ENCODE results near the gene RABGEF1.
"Not testable (repeated sequence)": the region's sequence is repeated elsewhere in the genome, so short reads cannot be mapped to it uniquely, and the experiment has no call there.

The RABGEF1 gene

GRCh38 chr7:66840316-66840715 is 99.8 kb downstream of the RABGEF1 start:
- TF ChIP-seq CTCF (IDR thresholded peaks at IDR 0.05; ENCODE audit: control insufficient read depth, insufficient read depth, low read depth, low read length, missing control alignments), result no peak
- DNase-seq (ENCODE audit: low read depth), result no peak
- H3K4me3 ChIP-seq (ENCODE audit: control insufficient read depth, low read depth, low read length), result no peak overlapping the region

GRCh38 chr7:66841898-66842297 is 101.4 kb downstream of the RABGEF1 start:
- DNase-seq (ENCODE audit: low read depth), result no peak
- TF ChIP-seq CTCF (IDR thresholded peaks at IDR 0.05; ENCODE audit: control insufficient read depth, insufficient read depth, low read depth, low read length, missing control alignments), result no peak
- H3K4me3 ChIP-seq (ENCODE audit: control insufficient read depth, low read depth, low read length), result no peak overlapping the region

GRCh38 chr7:66843492-66843891 is 103.0 kb downstream of the RABGEF1 start:
- H3K4me3 ChIP-seq (ENCODE audit: control insufficient read depth, low read depth, low read length); DNase-seq (ENCODE audit: low read depth): not testable (repeated sequence)

- DNase-seq (ENCODE audit: low read depth), result peak; percentile 90
- TF ChIP-seq CTCF (IDR thresholded peaks at IDR 0.05; ENCODE audit: control insufficient read depth, insufficient read depth, low read depth, low read length, missing control alignments), result peak; percentile 23
- H3K4me3 ChIP-seq (ENCODE audit: control insufficient read depth, low read depth, low read length), result peak overlapping the region; percentile 61
These were observed 104.2 kb downstream of the RABGEF1 start for GRCh38 chr7:66844552-66845378.

GRCh38 chr7:66845379-66846095 is 105.0 kb downstream of the RABGEF1 start:
- peak overlapping the region; percentile 61 for H3K4me3 ChIP-seq (ENCODE audit: control insufficient read depth, low read depth, low read length)
- no peak for DNase-seq (ENCODE audit: low read depth)
- no peak for TF ChIP-seq CTCF (IDR thresholded peaks at IDR 0.05; ENCODE audit: control insufficient read depth, insufficient read depth, low read depth, low read length, missing control alignments)

GRCh38 chr7:66846096-66846445 is 105.5 kb downstream of the RABGEF1 start:
- not testable (repeated sequence) for H3K4me3 ChIP-seq (ENCODE audit: control insufficient read depth, low read depth, low read length)

GRCh38 chr7:66847523-66847855 is 107.0 kb downstream of the RABGEF1 start:
- H3K4me3 ChIP-seq (ENCODE audit: control insufficient read depth, low read depth, low read length); DNase-seq (ENCODE audit: low read depth): not testable (repeated sequence)

More at GRCh38 chr7:66846096-66846445, 105.5 kb downstream of the RABGEF1 start:
- DNase-seq (ENCODE audit: low read depth), result not testable (repeated sequence)

GRCh38 chr7:66847879-66848790 is 107.6 kb downstream of the RABGEF1 start:
- DNase-seq (ENCODE audit: low read depth), result peak; percentile 57
- TF ChIP-seq CTCF (IDR thresholded peaks at IDR 0.05; ENCODE audit: control insufficient read depth, insufficient read depth, low read depth, low read length, missing control alignments), result no peak
- H3K4me3 ChIP-seq (ENCODE audit: control insufficient read depth, low read depth, low read length), result no peak overlapping the region
